Amygdala (tissue), 56 donors: Measurements from ENCODE around the gene BAHCC1.

Experiments
- DNase-seq, 56 donors: peaks; one replicate each; lab custom pipeline; 2025; lab: John Stamatoyannopoulos, UW

The BAHCC1 gene

GRCh38 chr17:81385320-81386111, 9.7 kb upstream of the BAHCC1 start:
- peak in 55 of 56 donors; percentile 81 to 100 (median 95) for DNase-seq

GRCh38 chr17:81386141-81386645, 9.1 kb upstream of the BAHCC1 start:
- DNase-seq = no peak

DNA sequence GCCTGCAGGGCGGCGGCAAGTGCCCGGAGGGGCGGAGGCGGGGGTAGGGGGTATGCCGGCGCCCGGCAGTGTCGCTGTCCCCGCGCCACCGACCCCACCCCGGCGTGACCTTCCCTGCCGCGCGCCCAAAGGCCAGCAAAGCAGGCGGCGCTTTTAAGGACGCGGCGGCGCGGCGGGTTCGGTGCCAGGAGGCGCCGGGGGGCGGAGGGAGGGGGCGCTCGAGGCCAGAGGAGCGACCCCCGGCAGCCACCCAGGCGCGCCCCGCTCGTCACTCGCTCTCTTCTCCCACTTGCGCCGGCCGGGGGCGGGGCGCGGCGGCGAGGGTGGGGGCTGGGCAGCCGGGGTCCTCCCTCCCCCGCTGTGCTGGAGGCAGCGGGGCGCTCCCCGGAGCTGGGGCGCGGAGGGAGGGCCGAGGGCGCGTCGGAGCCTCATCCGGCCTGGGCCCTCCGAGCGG, 8.6 kb upstream of the BAHCC1 start:
- peak in 43 of 56 donors; percentile 39 to 93 (median 71) for DNase-seq

DNA sequence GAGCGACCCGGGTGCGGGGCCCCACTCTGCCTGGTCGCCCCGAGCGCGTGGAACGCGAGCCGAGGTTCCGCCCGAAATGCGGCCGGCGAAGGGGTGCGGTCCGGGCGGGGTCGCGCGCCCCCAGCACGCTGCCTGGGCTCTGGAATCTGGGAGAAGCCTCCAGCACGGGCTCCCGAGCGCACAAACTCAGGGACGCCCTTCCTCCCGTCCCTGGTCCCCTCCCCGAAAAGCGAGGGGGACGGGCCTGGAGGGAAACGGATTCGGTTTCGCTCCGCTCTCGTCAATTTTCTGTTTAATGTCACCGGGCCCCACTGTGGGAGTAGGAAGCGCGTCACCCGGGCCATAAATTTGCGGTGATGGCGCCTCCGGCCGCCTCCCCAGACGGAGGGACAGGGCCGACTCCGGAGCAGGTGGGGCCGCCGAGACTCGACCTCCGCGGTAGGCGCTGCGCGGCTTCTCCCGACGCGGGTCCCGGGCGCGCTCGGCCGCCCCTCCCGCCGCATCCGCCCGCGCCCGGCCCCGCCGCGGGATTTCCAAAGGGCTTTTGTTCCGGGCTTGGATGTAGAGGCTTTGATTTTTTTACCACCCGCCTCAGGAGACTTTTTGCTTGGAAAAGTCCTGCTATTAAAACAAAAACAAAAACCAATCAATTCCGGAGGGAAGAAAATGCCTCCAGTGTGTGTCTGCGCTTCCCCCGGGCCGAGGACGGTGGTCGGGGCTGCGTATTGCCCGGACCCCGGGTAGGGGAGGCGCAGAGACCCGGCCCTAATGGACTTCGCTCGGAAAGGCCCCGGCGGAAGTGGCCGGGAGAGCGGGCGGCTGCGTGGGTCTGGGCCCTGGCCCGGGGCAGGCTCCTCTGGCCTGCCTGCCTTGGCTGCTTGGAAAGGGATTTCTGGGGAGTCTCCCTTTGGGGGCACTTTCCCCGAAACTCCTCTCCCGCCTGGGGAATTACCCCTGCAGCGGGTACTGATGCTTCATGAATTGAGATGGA, 7.9 kb upstream of the BAHCC1 start:
- peak in 22 of 56 donors; percentile 38 to 77 (median 64) for DNase-seq

DNA sequence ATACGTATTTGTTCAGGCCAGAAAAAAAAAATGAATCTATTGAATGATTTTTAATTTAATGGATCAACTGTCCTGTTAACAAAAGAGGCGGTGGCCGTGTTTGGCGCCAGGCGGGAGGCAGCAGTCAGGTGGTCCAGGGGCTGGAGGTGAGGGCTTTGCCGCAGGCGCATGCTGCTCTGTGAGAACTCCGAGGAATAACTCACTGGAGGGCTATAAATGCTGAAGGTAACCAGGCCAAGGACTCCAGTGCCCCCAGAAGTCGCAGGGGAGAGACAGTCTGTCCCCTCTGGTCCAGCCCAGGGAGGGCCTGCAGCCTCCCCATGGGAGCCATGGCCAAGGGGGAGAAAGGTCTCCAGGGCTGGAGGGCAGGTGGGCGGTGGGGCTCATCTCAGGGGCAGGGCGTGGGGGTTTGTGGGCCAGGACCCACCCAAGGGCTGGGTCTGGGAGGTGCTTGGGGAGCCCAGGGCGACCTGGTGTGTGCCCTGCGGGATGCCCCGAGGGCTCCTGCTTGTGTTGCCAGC, 7.1 kb upstream of the BAHCC1 start:
- DNase-seq = no peak

DNA sequence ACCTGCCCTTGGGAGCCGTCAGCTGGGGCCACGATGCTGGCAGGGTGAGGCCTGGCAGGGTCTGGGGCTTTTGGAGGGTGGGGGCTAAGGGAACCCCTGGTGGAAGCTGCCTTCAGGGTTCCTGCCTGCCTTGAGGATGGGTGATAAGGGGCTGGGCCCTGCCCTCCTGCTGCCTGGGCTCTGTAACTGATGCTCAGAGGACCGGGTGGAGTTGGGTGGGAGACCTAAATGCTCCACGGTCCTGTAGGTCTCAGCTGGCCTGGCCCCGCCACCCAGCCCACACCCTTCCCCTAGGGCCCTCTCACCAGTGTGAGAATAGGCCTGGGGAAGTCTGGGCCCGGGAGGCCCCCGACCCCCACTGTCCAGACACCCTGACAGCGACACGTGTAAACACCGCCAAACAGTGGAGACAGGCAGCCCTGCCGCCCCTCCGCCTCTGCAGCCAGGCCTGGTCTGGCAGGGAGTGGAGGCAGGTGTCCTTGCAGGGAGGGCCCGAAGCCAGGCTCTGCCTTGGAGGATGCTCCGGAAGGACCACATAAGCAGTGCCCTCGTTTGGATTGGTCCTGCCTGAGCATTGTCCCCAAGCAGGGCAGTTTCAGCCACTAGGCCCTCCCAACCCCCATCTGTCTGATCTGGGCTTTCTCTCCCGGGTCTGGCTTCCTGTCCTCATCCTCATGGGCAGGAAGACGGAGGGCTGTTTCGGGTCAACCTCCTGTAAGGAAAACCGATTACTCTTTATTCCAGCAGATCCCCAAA, 6.5 kb upstream of the BAHCC1 start:
- DNase-seq = peak in 44 of 56 donors; percentile 23 to 84 (median 60)

DNA sequence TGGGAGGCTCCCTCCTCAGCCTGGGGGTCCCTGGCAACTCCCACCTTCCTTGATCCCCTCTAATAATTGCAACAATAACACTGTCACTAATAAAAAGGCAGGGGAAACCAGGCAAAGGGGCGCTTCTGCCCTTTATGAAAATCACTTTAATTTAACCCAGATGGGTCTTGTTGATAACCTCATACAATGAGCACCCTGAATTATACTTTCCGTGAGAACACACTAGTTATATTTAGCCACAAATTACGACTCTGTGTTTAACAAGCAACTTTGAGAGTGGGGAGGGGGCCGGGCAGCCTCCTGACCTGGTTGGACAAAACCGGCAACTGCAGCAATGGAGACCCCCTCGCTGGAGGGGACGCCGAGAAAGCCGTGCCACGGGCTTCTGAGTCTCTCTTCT, 5.7 kb upstream of the BAHCC1 start:
- no peak for DNase-seq

- peak in 1 of 56 donors; percentile 15 for DNase-seq
Measured at GRCh38 chr17:81390029-81390872, 5.0 kb upstream of the BAHCC1 start.

- DNase-seq = no peak
Measured at GRCh38 chr17:81390873-81391255, 4.4 kb upstream of the BAHCC1 start.

DNA sequence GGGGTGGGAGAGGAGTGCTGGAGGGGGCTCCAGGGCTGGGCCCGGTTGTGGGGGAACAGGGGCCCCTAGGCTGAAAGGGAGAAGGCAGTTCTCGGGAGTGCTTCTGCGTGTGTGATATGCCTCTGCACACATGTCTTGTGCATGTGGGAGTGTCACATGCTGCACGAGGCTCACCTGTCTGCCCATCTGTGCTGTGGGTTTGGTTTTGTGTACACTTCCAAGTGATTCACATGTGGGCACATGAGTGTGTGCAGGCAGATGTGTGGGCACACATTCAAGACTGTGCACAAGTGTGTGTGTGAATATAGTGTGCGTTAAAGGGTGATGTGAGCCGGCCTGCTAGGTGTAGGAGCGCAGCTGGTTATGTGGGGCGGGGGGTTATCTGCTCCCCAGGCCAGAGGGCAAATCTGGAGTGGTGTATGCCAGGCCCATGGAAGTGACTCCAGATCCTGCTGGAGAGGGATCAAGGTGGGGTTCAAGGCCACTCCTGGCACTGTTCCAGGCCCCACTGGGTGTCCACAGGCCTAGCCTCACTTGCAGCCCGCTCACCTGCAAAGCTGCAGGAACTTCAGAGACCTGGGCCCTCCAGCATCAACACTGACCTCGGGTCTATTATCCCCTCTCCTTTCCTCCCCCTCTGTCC, 3.8 kb upstream of the BAHCC1 start:
- peak in 5 of 56 donors; percentile 18 to 54 (median 48) for DNase-seq

- peak in 17 of 56 donors; percentile 31 to 61 (median 49) for DNase-seq
Measured at GRCh38 chr17:81391936-81392908, 3.0 kb upstream of the BAHCC1 start.

- DNase-seq = peak in 11 of 56 donors; percentile 19 to 60 (median 36)
Measured at GRCh38 chr17:81392909-81393654, 2.2 kb upstream of the BAHCC1 start.

- DNase-seq = peak; percentile 89 to 100 (median 99)
Measured at GRCh38 chr17:81393684-81394376, 1.4 kb upstream of the BAHCC1 start.

DNA sequence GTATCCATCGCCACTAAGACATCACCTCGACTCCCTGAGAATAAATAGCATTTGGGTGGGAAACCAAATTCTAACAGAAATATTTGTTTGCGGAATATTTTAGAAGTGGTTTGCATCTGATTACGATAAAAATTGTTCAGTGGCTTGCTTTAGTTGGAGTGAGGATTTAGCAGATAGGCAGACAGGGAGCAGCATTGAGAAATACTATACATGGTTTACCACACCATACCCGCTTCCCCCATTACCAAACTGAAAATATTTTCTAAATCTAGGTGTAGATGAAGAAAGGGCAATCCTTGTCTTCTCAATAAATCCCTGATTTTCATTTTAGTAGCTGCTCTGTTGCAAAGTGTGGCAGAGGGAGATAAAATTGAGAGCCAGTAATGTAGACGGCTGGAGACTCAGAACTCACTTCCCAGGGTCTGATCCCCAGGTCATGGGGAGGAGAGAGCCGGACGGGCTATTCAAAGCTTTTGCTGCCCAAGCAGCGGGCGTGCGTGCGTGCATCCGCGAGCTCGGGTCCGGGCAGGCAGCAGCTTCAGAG, 808 bp upstream of the BAHCC1 start:
- no peak for DNase-seq

DNA sequence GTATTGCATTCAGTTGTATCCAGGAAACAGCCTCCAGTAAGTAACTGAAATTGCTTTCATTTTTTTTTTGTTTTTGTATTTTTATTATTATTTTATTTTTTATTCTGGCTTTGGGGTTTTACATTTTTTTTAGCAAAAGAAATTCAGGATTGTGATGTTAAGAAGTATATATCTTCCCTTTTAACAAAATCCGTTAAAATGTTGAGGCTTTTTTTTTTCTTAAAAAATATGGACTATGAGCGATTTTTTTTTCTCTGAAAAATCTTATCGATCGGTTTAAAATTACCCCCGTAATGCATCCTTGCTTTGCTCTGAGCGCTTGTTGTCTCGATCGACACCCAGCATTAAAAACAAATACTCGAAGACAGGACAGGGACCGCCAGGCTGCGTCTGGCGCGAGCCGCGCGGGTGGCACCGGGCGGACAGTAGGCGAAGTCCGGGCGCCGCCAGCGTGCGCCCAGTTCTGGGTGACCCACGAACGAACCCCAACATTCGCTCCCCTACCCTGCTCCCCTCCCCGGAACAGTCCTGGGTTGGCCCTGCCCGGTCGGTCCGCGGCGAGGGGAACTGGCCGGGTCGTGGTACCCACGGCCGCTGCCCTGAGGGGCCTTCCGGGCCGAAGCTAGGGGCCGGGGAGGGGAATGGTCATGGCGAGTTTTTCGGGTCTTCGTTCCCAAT, 482 bp downstream of the BAHCC1 start:
- peak in 4 of 56 donors; percentile 24 to 56 (median 38) for DNase-seq
